HepG2 (cell line): Measurements from ENCODE around the gene OSBPL10. TPM values are rescaled to one million over a fixed set of nuclear protein-coding genes. Genes with fewer than 3 reads are reported as not detected.

Experiments used
- ATAC-seq: fragments of 200-7000 bp; cut with Tn5 transposase; 3 replicates; pipeline ENCODE4 v1.9.1; 2020; ENCODE audit warnings: mild to moderate bottlenecking, moderate library complexity
- BruUV-seq: library from RNA; stranded (reverse); fragments of 400-500 nt; replicated peaks from 2 replicates; lab custom pipeline; 2021; lab: Mats Ljungman, UMichigan
- CTCF ChIA-PET: fragments of 300-600 bp; formaldehyde crosslinking; extraction: SDS; loops from one replicate; lab custom pipeline; 2021; ENCODE audit warnings: low total read pairs, inconsistent platforms, low intra/inter-chr PET ratio; lab: Yijun Ruan, JAX
- POLR2A ChIA-PET: fragments of 350-600 bp; sonication (Branson Sonifier 250); formaldehyde crosslinking; loops from one replicate; lab custom pipeline; 2020; ENCODE audit warnings: antibody characterized with exemption, inconsistent platforms; lab: Yijun Ruan, JAX
- DNase-seq: peaks from one replicate; pipeline ENCODE4 v3.0.0-alpha.2; 2015; ENCODE audit warnings: low spot score
- FAIRE-seq: peaks from 3 replicates; lab custom pipeline; 2011; peaks lifted over from hg19 to GRCh38; lab: Jason Lieb, UNC
- H2AFZ ChIP-seq: one replicate; pipeline ENCODE4 v1.6.1; 2011; ENCODE audit warnings: low read length, inconsistent platforms
- H3K27ac ChIP-seq: fragments of 300-600 bp; 3 replicates; pipeline ENCODE4 v1.8.0; 2011; ENCODE audit warnings: mixed run types, mild to moderate bottlenecking, mixed read lengths, low read length, inconsistent platforms; ENCODE audit not compliant: insufficient read depth; ENCODE audit errors: extremely low read length
- H3K27me3 ChIP-seq, 2 experiments: fragments of 200-600 bp in 1 of 2; 2 replicates in 1 of 2; 3 replicates in 1 of 2; pipeline versions ENCODE4 v1.6.0 to v1.8.0; 2011; ENCODE audit warnings: low read length in 2 of 2, mild to moderate bottlenecking in 2 of 2, moderate library complexity in 2 of 2, inconsistent platforms in 1 of 2; ENCODE audit not compliant: insufficient read depth in 2 of 2, control insufficient read depth in 1 of 2
- H3K36me3 ChIP-seq, 2 experiments: fragments of 200-600 bp in 1 of 2; replicated peaks in 1 of 2; 2 replicates in 1 of 2; 3 replicates in 1 of 2; pipeline versions ENCODE4 v1.5.1 to v1.8.0; 2011; ENCODE audit warnings: low read length in 2 of 2, inconsistent platforms in 1 of 2; ENCODE audit not compliant: insufficient read depth in 2 of 2, control insufficient read depth in 1 of 2
- H3K4me1 ChIP-seq: 2 replicates; pipeline ENCODE4 v1.5.1; 2012; ENCODE audit warnings: low read length, inconsistent platforms; ENCODE audit not compliant: insufficient read depth
- H3K4me2 ChIP-seq: 2 replicates; pipeline ENCODE4 v1.6.0; 2011; ENCODE audit warnings: low read depth, low read length, inconsistent platforms
- H3K4me3 ChIP-seq, 3 experiments: fragments of 200-600 bp in 1 of 3; sonication (generic), shearing (Covaris generic) in 1 of 3; replicated peaks in 1 of 3; 2 replicates each; pipeline ENCODE4 v1.5.1; 2011 to 2016; ENCODE audit warnings: low read length in 3 of 3, inconsistent platforms in 2 of 3, low read depth in 2 of 3, mild to moderate bottlenecking in 2 of 3, control low read depth in 1 of 3, mixed read lengths in 1 of 3; ENCODE audit not compliant: insufficient read depth in 1 of 3
- H3K79me2 ChIP-seq: one replicate; pipeline ENCODE4 v1.6.1; 2011; ENCODE audit warnings: low read length, inconsistent platforms; ENCODE audit not compliant: insufficient read depth
- H3K9ac ChIP-seq: 2 replicates; pipeline ENCODE4 v1.6.0; 2011; ENCODE audit warnings: mild to moderate bottlenecking, low read depth, low read length, inconsistent platforms; ENCODE audit not compliant: insufficient read depth
- H3K9me3 ChIP-seq: 2 replicates; pipeline ENCODE4 v1.5.1; 2012; ENCODE audit warnings: mild to moderate bottlenecking, low read length
- H4K20me1 ChIP-seq: 2 replicates; pipeline ENCODE4 v1.6.0; 2011; ENCODE audit warnings: inconsistent platforms, mild to moderate bottlenecking, low read length, moderate library complexity; ENCODE audit not compliant: insufficient read depth
- ASH2L ChIP-seq: fragments of 300-600, 200-600 bp; sonication (generic); IDR thresholded peaks from 2 replicates; pipeline ENCODE4 v1.7.0; 2017; ENCODE audit warnings: low read depth, mild to moderate bottlenecking, moderate library complexity, mixed read lengths, low read length; ENCODE audit not compliant: insufficient read length
- CENPX ChIP-seq: sonication (generic); formaldehyde crosslinking; IDR thresholded peaks from 2 replicates; pipeline ENCODE4 v1.9.0; 2021; ENCODE audit warnings: mild to moderate bottlenecking, missing genetic modification reagents, moderate library complexity
- CHCHD3 ChIP-seq: sonication (generic); formaldehyde crosslinking; IDR thresholded peaks from 2 replicates; pipeline ENCODE4 v1.8.0; 2022; ENCODE audit warnings: mild to moderate bottlenecking, missing genetic modification reagents, moderate library complexity
- CREM ChIP-seq, 2 experiments: sonication (generic) in 1 of 2; formaldehyde crosslinking in 1 of 2; IDR thresholded peaks; 2 replicates each; pipeline versions ENCODE4 v1.4.0 to v1.6.1; 2016 to 2020; ENCODE audit warnings: antibody characterized with exemption in 1 of 2, mild to moderate bottlenecking in 1 of 2, missing genetic modification reagents in 1 of 2
- ETV5 ChIP-seq: IDR thresholded peaks from 2 replicates; pipeline ENCODE4 v1.6.1; 2018; ENCODE audit warnings: missing biosample characterization, missing genetic modification reagents, inconsistent platforms, borderline replicate concordance
- FOSL2 ChIP-seq: sonication (generic); formaldehyde crosslinking; IDR thresholded peaks from 2 replicates; pipeline ENCODE4 v1.4.0; 2020; ENCODE audit warnings: missing genetic modification reagents
- GABPA ChIP-seq, 2 experiments: IDR thresholded peaks; 2 replicates each; pipeline ENCODE4 v1.6.1; 2011 to 2016; ENCODE audit warnings: low read depth in 2 of 2, low read length in 1 of 2, missing biosample characterization in 1 of 2, missing genetic modification characterization in 1 of 2
- MAFG ChIP-seq: sonication (generic); formaldehyde crosslinking; IDR thresholded peaks from 2 replicates; pipeline ENCODE4 v1.5.1; 2020; ENCODE audit warnings: mild to moderate bottlenecking, missing genetic modification reagents
- MBNL3 ChIP-seq: fragments of 250-450 bp; sonication (Bioruptor Pico); conservative IDR thresholded peaks from 2 replicates; pipeline ENCODE4 v1.8.0; 2022; ENCODE audit warnings: mild to moderate bottlenecking, inconsistent platforms
- PRMT3 ChIP-seq: sonication (generic); formaldehyde crosslinking; IDR thresholded peaks from 2 replicates; pipeline ENCODE4 v1.8.1; 2022; ENCODE audit warnings: low read depth, mild to moderate bottlenecking, moderate library complexity, missing genetic modification reagents, borderline replicate concordance
- RXRB ChIP-seq: IDR thresholded peaks from 2 replicates; pipeline ENCODE4 v1.6.1; 2016; ENCODE audit warnings: borderline replicate concordance, missing genetic modification reagents, missing compliant biosample characterization
- ZFYVE20 ChIP-seq: sonication (generic); formaldehyde crosslinking; IDR thresholded peaks from 2 replicates; pipeline ENCODE4 v1.8.0; 2023; ENCODE audit warnings: low read depth, mild to moderate bottlenecking, moderate library complexity, missing genetic modification reagents, borderline replicate concordance
- ZMYM4 ChIP-seq: sonication (generic); formaldehyde crosslinking; IDR thresholded peaks from 2 replicates; pipeline ENCODE4 v1.8.1; 2023; ENCODE audit warnings: mild to moderate bottlenecking, missing genetic modification reagents
- WGBS: methylation state at CpG from one replicate; pipeline ENCODE4 v1.1.6; 2017; ENCODE audit warnings: low lambda C conversion rate; 5-methylcytosine and 5-hydroxymethylcytosine counted together
- in situ Hi-C: cut with HindIII; loops from 2 replicates; pipeline ENCODE4 v1.10.0; 2017; ENCODE audit warnings: low pct_unique_long_range_greater_than_20kb; ENCODE audit not compliant: extremely low pct_ligation_motif_present
- intact Hi-C: fragments of 100-400 bp; cut with micrococcal nuclease; formaldehyde crosslinking; loops from one replicate; pipeline ENCODE4 v1.10.0; 2022; ENCODE audit not compliant: unreplicated experiment
- polyA plus RNA-seq, 8 experiments: library from polyadenylated mRNA; depleted of rRNA in 3 of 8; stranded (reverse) in 7 of 8; unstranded in 1 of 8; fragments of >200 nt; fragmentation: Illumina TruSeq in 4 of 8; extraction: Trizol in 4 of 8; gene quantifications; 2 replicates each; pipeline versions ENCODE4 v1.2.1 to v1.2.3, GENCODE V29; 2011 to 2016; ENCODE audit warnings: low read depth in 4 of 8, missing spikeins in 1 of 8, mixed read lengths in 1 of 8; ENCODE audit not compliant: insufficient read depth in 1 of 8
- total RNA-seq, 5 experiments: library from RNA; depleted of rRNA; stranded (reverse); fragments of >200 nt; fragmentation: Illumina TruSeq; extraction: Trizol; gene quantifications; 2 replicates each; pipeline ENCODE4 v1.2.3, GENCODE V29; 2016; ENCODE audit warnings: low read depth in 1 of 5
- TF ChIP-seq, protein P1 (sequence below): sonication (generic); formaldehyde crosslinking; IDR thresholded peaks from 2 replicates; pipeline ENCODE4 v1.8.1; 2023; ENCODE audit warnings: mild to moderate bottlenecking, missing genetic modification reagents
- TF ChIP-seq, protein P2 (sequence below): sonication (generic); formaldehyde crosslinking; IDR thresholded peaks from 2 replicates; pipeline ENCODE4 v1.9.0; 2022; ENCODE audit warnings: low read depth, missing genetic modification reagents
- TF ChIP-seq, protein P3 (sequence below): sonication (generic); formaldehyde crosslinking; IDR thresholded peaks from 2 replicates; pipeline ENCODE4 v1.4.0; 2020; ENCODE audit warnings: mild to moderate bottlenecking, missing genetic modification reagents
- TF ChIP-seq, protein P4 (sequence below): sonication (generic); formaldehyde crosslinking; IDR thresholded peaks from 2 replicates; pipeline ENCODE4 v1.9.0; 2021; ENCODE audit warnings: missing genetic modification reagents, borderline replicate concordance

The OSBPL10 gene
- total and polyA plus RNA-seq, 2 of the 13 experiments (the other 11 are each of a cell fraction or from before 2014, with no cell fraction given): 10.3 to 28.6 TPM

DNA sequence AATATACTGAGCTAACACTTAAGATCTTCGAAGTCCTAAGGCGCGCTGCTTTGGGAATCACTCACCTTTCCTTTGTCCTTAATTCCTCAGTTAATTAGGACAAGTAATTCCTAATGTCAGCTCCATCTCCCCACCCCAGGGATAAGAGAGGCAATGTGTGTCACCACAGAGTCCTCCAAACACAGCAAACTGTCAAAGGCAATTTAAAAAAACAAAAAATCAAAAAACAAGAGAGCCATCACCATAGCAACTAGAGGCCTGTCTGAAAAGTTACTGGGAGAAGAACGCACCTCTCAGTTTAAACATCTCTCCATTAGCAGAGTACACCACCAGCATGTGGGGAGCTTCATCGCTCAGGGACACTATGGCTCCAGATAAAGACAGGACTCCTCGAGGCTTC lies 101.7 kb downstream of the OSBPL10 start (continued):
- TF ChIP-seq, protein P1, sequence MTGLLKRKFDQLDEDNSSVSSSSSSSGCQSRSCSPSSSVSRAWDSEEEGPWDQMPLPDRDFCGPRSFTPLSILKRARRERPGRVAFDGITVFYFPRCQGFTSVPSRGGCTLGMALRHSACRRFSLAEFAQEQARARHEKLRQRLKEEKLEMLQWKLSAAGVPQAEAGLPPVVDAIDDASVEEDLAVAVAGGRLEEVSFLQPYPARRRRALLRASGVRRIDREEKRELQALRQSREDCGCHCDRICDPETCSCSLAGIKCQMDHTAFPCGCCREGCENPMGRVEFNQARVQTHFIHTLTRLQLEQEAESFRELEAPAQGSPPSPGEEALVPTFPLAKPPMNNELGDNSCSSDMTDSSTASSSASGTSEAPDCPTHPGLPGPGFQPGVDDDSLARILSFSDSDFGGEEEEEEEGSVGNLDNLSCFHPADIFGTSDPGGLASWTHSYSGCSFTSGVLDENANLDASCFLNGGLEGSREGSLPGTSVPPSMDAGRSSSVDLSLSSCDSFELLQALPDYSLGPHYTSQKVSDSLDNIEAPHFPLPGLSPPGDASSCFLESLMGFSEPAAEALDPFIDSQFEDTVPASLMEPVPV (CRISPR knock-in tag): no peak
- TF ChIP-seq, protein P2, sequence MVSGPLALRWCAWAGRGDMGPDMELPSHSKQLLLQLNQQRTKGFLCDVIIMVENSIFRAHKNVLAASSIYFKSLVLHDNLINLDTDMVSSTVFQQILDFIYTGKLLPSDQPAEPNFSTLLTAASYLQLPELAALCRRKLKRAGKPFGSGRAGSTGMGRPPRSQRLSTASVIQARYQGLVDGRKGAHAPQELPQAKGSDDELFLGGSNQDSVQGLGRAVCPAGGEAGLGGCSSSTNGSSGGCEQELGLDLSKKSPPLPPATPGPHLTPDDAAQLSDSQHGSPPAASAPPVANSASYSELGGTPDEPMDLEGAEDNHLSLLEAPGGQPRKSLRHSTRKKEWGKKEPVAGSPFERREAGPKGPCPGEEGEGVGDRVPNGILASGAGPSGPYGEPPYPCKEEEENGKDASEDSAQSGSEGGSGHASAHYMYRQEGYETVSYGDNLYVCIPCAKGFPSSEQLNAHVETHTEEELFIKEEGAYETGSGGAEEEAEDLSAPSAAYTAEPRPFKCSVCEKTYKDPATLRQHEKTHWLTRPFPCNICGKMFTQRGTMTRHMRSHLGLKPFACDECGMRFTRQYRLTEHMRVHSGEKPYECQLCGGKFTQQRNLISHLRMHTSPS (CRISPR knock-in tag): no peak
- no peak for TF ChIP-seq CENPX (CRISPR knock-in tag)
- TF ChIP-seq PRMT3 (CRISPR knock-in tag): no peak
- TF ChIP-seq, all 625 proteins: peak for 0

DNA sequence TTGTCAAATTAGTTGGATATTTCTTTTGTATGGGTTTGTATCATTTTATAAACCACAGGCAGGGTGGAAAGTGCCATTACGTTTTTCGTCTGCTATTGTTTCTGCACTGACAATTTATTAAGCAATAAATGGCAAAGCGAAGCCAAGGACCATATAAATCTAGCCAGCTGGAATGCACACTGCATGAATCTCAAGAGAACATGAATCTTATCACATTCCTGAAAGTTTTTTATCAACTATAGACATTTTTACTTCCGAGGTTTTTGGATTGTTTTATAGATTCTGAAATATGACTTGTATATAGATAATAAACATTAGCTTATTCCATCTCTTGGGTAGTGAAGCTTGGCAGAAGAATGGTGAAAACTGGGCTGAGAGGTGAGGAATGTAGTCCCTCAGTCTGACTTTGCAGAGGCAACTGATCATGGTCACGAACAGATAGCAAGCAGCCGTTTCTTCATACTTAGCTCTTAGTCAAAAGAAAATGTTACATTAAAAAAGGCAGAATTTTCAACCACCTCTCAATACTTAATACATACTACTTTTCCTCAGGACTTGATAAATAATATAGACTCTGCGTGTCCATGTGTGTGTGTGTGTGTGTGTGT lies 102.7 kb downstream of the OSBPL10 start:
- H3K27ac ChIP-seq: no peak overlapping the region
- no TSS peak for BruUV-seq
- in situ Hi-C loops (no loop called here), intact Hi-C loops (no loop called here)
- H4K20me1 ChIP-seq: peaks cover 5% of the 10 kb centered on the region; the same call in 1 of the 2 replicates
- ATAC-seq: no peak
- peaks cover 11% of the 10 kb centered on the region for H3K79me2 ChIP-seq
- no peak for FAIRE-seq
- H3K36me3 ChIP-seq: peaks cover 6 to 11% of the 10 kb centered on the region in 2 experiments; a peak in 3 of 5 replicates
- H3K4me3 ChIP-seq: no peak overlapping the region
- no peaks in the 10 kb centered on the region for H3K9me3 ChIP-seq
- H3K9ac ChIP-seq: no peak overlapping the region
- H3K27me3 ChIP-seq: no peaks in the 10 kb centered on the region
- ChIA-PET POLR2A (no interaction called here), CTCF (no interaction called here)
- no peaks in the 10 kb centered on the region for H3K4me1 ChIP-seq
- H3K4me2 ChIP-seq: no peak overlapping the region
- H2AFZ ChIP-seq: no peak overlapping the region
- 88% methylated on average over 7 of the region's 7 CpGs for WGBS
- no peak for DNase-seq
- TF ChIP-seq ETV5 (CRISPR knock-in tag): no peak
- TF ChIP-seq ZFYVE20 (CRISPR knock-in tag): no peak
- TF ChIP-seq, protein P3, sequence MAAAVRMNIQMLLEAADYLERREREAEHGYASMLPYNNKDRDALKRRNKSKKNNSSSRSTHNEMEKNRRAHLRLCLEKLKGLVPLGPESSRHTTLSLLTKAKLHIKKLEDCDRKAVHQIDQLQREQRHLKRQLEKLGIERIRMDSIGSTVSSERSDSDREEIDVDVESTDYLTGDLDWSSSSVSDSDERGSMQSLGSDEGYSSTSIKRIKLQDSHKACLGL (CRISPR knock-in tag): no peak
- TF ChIP-seq MBNL3 (CRISPR knock-in tag): no peak
- no peak for TF ChIP-seq CENPX (CRISPR knock-in tag)
- no peak for TF ChIP-seq ZMYM4
- no peak for TF ChIP-seq MAFG (CRISPR knock-in tag)
- no peak for TF ChIP-seq RXRB (CRISPR knock-in tag)
- TF ChIP-seq FOSL2 (CRISPR knock-in tag): no peak
- no peak for TF ChIP-seq CHCHD3
- TF ChIP-seq GABPA (IDR thresholded peaks at IDR 0.05; ENCODE audit: low read depth, low read length): no peak
- TF ChIP-seq GABPA (CRISPR knock-in tag; IDR thresholded peaks at IDR 0.05; ENCODE audit: low read depth): no peak
- TF ChIP-seq, protein P4, sequence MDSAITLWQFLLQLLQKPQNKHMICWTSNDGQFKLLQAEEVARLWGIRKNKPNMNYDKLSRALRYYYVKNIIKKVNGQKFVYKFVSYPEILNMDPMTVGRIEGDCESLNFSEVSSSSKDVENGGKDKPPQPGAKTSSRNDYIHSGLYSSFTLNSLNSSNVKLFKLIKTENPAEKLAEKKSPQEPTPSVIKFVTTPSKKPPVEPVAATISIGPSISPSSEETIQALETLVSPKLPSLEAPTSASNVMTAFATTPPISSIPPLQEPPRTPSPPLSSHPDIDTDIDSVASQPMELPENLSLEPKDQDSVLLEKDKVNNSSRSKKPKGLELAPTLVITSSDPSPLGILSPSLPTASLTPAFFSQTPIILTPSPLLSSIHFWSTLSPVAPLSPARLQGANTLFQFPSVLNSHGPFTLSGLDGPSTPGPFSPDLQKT (CRISPR knock-in tag): no peak
- TF ChIP-seq ASH2L: no peak
- TF ChIP-seq CREM (IDR thresholded peaks at IDR 0.05): no peak
- TF ChIP-seq CREM (CRISPR knock-in tag; IDR thresholded peaks at IDR 0.05): no peak
